H1 (cell line): Measurements from ENCODE around the gene GNG12. TPM values are rescaled to one million over a fixed set of nuclear protein-coding genes. Genes with fewer than 3 reads are reported as not detected.

Experiments
- CTCF ChIA-PET: fragments of 300-600 bp; sonication (Branson Sonifier 250); formaldehyde crosslinking; loops from one replicate; lab custom pipeline; 2021; ENCODE audit not compliant: partially characterized antibody; lab: Charles Lee
- POLR2A ChIA-PET: fragments of 300-600 bp; sonication (Branson Sonifier 250); formaldehyde crosslinking; loops from one replicate; lab custom pipeline; 2021; ENCODE audit warnings: inconsistent platforms; ENCODE audit not compliant: partially characterized antibody; lab: Charles Lee
- DNase-seq, 2 experiments: peaks; one replicate each; pipeline versions ENCODE4 v3.0.0 to v3.0.0-alpha.2; 2010 to 2022; ENCODE audit warnings: low spot score in 2 of 2, low read depth in 1 of 2, mixed read lengths in 1 of 2
- FAIRE-seq: peaks from 2 replicates; lab custom pipeline; 2011; peaks lifted over from hg19 to GRCh38; lab: Jason Lieb, UNC
- H2AFZ ChIP-seq: 2 replicates; pipeline ENCODE4 v1.8.1; 2012; ENCODE audit warnings: low read length, inconsistent platforms
- H2AK5ac ChIP-seq: 2 replicates; pipeline ENCODE4 v1.6.1; 2013; ENCODE audit warnings: low read depth, low read length
- H2BK120ac ChIP-seq: replicated peaks from 2 replicates; pipeline ENCODE3; 2013; ENCODE audit warnings: low read depth, low read length, inconsistent platforms
- H2BK12ac ChIP-seq: 2 replicates; pipeline ENCODE4 v1.6.1; 2013; ENCODE audit warnings: low read depth, low read length
- H2BK15ac ChIP-seq: 2 replicates; pipeline ENCODE4 v1.6.1; 2013; ENCODE audit warnings: low read length
- H2BK20ac ChIP-seq: 2 replicates; pipeline ENCODE4 v1.6.1; 2013; ENCODE audit warnings: low read length
- H2BK5ac ChIP-seq: 2 replicates; pipeline ENCODE4 v1.6.1; 2013; ENCODE audit warnings: low read depth, low read length
- H3K14ac ChIP-seq: 2 replicates; pipeline ENCODE4 v1.6.1; 2013; ENCODE audit warnings: inconsistent platforms; ENCODE audit not compliant: insufficient read length
- H3K18ac ChIP-seq: 2 replicates; pipeline ENCODE4 v1.6.1; 2013; ENCODE audit warnings: low read length; ENCODE audit errors: extremely low read depth
- H3K23ac ChIP-seq: 2 replicates; pipeline ENCODE4 v1.6.1; 2013; ENCODE audit warnings: inconsistent platforms; ENCODE audit not compliant: insufficient read length
- H3K23me2 ChIP-seq: 2 replicates; pipeline ENCODE4 v1.6.1; 2013; ENCODE audit warnings: low read depth, low read length
- H3K27ac ChIP-seq: 2 replicates; pipeline ENCODE4 v1.6.1; 2011; ENCODE audit warnings: low read depth, low read length, inconsistent platforms
- H3K27me3 ChIP-seq, 4 experiments: replicated peaks in 1 of 4; 1 replicate in 1 of 4; 2 replicates in 3 of 4; pipeline versions ENCODE4 v1.6.1 to v1.8.1; 2011 to 2013; ENCODE audit warnings: low read length in 3 of 4, mild to moderate bottlenecking in 3 of 4, inconsistent platforms in 2 of 4, mixed read lengths in 2 of 4, moderate library complexity in 1 of 4; ENCODE audit not compliant: control insufficient read depth in 3 of 4, insufficient read depth in 3 of 4; ENCODE audit errors: extremely low read depth in 1 of 4
- H3K36me3 ChIP-seq, 4 experiments: 2 replicates each; pipeline versions ENCODE4 v1.6.1 to v1.8.1; 2011 to 2013; ENCODE audit warnings: mild to moderate bottlenecking in 4 of 4, low read length in 3 of 4, moderate library complexity in 2 of 4, control low read depth in 1 of 4, inconsistent platforms in 1 of 4; ENCODE audit not compliant: insufficient read depth in 4 of 4, control insufficient read depth in 2 of 4
- H3K4ac ChIP-seq: replicated peaks from 2 replicates; pipeline ENCODE3; 2013; ENCODE audit warnings: low read length, low read depth, mixed read lengths, inconsistent platforms; ENCODE audit not compliant: insufficient read length
- H3K4me1 ChIP-seq, 4 experiments: replicated peaks in 1 of 4; 1 replicate in 1 of 4; 2 replicates in 3 of 4; pipeline versions ENCODE4 v1.6.1 to v1.8.1; 2011 to 2013; ENCODE audit warnings: low read length in 3 of 4, inconsistent platforms in 2 of 4, mixed read lengths in 1 of 4; ENCODE audit not compliant: insufficient read depth in 4 of 4, control insufficient read depth in 3 of 4
- H3K4me2 ChIP-seq, 2 experiments: 2 replicates each; pipeline versions ENCODE4 v1.6.1 to v1.8.1; 2011 to 2013; ENCODE audit warnings: low read depth in 2 of 2, low read length in 2 of 2, control low read depth in 1 of 2, inconsistent platforms in 1 of 2, mild to moderate bottlenecking in 1 of 2; ENCODE audit not compliant: insufficient read depth in 1 of 2
- H3K4me3 ChIP-seq, 4 experiments: fragments of 200-600, 300-600 bp in 1 of 4; sonication (generic), shearing (Covaris generic), sonication (Bioruptor Twin) in 1 of 4; 2 replicates each; pipeline versions ENCODE4 v1.5.1 to v1.8.1; 2011 to 2016; ENCODE audit warnings: low read length in 4 of 4, low read depth in 3 of 4, control low read depth in 2 of 4, inconsistent platforms in 2 of 4, mild to moderate bottlenecking in 2 of 4, mixed read lengths in 1 of 4, moderate library complexity in 1 of 4; ENCODE audit not compliant: insufficient read depth in 2 of 4; ENCODE audit errors: extremely low read depth in 1 of 4
- H3K56ac ChIP-seq: replicated peaks from 2 replicates; pipeline ENCODE3; 2013; ENCODE audit warnings: low read depth, mild to moderate bottlenecking, mixed read lengths, low read length, inconsistent platforms; ENCODE audit not compliant: insufficient read length
- H3K79me1 ChIP-seq: 2 replicates; pipeline ENCODE4 v1.6.1; 2013; ENCODE audit warnings: low read depth, low read length, control low read depth
- H3K79me2 ChIP-seq, 2 experiments: 2 replicates each; pipeline versions ENCODE4 v1.6.1 to v1.8.1; 2012 to 2013; ENCODE audit warnings: low read length in 2 of 2, mild to moderate bottlenecking in 2 of 2, inconsistent platforms in 1 of 2; ENCODE audit not compliant: insufficient read depth in 2 of 2, control insufficient read depth in 1 of 2
- H3K9ac ChIP-seq, 4 experiments: replicated peaks in 1 of 4; 1 replicate in 1 of 4; 2 replicates in 3 of 4; pipeline versions ENCODE4 v1.6.1 to v1.8.1; 2011 to 2013; ENCODE audit warnings: low read depth in 3 of 4, low read length in 3 of 4, control low read depth in 2 of 4, mild to moderate bottlenecking in 2 of 4, moderate library complexity in 2 of 4, inconsistent platforms in 1 of 4; ENCODE audit errors: extremely low read depth in 1 of 4
- H3K9me3 ChIP-seq, 2 experiments: 2 replicates each; pipeline versions ENCODE4 v1.6.1 to v1.8.1; 2012 to 2013; ENCODE audit warnings: mild to moderate bottlenecking in 2 of 2, moderate library complexity in 2 of 2, control low read depth in 1 of 2, inconsistent platforms in 1 of 2, low read depth in 1 of 2, low read length in 1 of 2, mixed read lengths in 1 of 2; ENCODE audit not compliant: insufficient read depth in 2 of 2
- H4K20me1 ChIP-seq, 2 experiments: replicated peaks in 1 of 2; 2 replicates each; pipeline versions ENCODE3 to v1.8.1; 2011 to 2013; ENCODE audit warnings: inconsistent platforms in 2 of 2, low read length in 2 of 2, mild to moderate bottlenecking in 1 of 2; ENCODE audit not compliant: insufficient read depth in 2 of 2, control insufficient read depth in 1 of 2
- H4K5ac ChIP-seq: 2 replicates; pipeline ENCODE4 v1.6.1; 2013; ENCODE audit warnings: low read length, low read depth, mixed read lengths, inconsistent platforms; ENCODE audit not compliant: insufficient read length
- H4K8ac ChIP-seq: 2 replicates; pipeline ENCODE4 v1.8.0; 2013; ENCODE audit warnings: mild to moderate bottlenecking, moderate library complexity, low read length, inconsistent platforms; ENCODE audit not compliant: insufficient read depth; ENCODE audit errors: extremely low read depth
- H4K91ac ChIP-seq: replicated peaks from 2 replicates; pipeline ENCODE3; 2013; ENCODE audit warnings: low read length, mixed read lengths, inconsistent platforms; ENCODE audit not compliant: insufficient read length
- BRCA1 ChIP-seq: IDR thresholded peaks from 2 replicates; pipeline ENCODE4 v1.6.1; 2012; ENCODE audit warnings: low read depth, low read length, improper control_type of control experiment
- CBX8 ChIP-seq: fragments of 300-800, 300-1000 bp; sonication (generic); IDR thresholded peaks from 2 replicates; pipeline ENCODE4 v1.7.1; 2016; ENCODE audit warnings: low read depth, low read length, borderline replicate concordance
- CTBP2 ChIP-seq: IDR thresholded peaks from 2 replicates; pipeline ENCODE4 v1.7.0; 2011; ENCODE audit warnings: borderline replicate concordance, mild to moderate bottlenecking, moderate library complexity, mixed read lengths, low read length; ENCODE audit not compliant: insufficient read depth, insufficient read length
- EZH2 ChIP-seq: fragments of 200-600 bp; sonication (generic); IDR thresholded peaks from 2 replicates; pipeline ENCODE4 v1.7.1; 2012; ENCODE audit warnings: low read depth, mild to moderate bottlenecking, moderate library complexity, low read length, inconsistent platforms; ENCODE audit not compliant: severe bottlenecking
- GABPA ChIP-seq: IDR thresholded peaks from 2 replicates; pipeline ENCODE4 v1.6.1; 2011; ENCODE audit warnings: mild to moderate bottlenecking, low read length, moderate library complexity, borderline replicate concordance; ENCODE audit not compliant: insufficient read depth
- MAX ChIP-seq: IDR thresholded peaks from 2 replicates; pipeline ENCODE4 v1.6.1; 2012; ENCODE audit warnings: inconsistent platforms
- NRF1 ChIP-seq: IDR thresholded peaks from 2 replicates; pipeline ENCODE4 v1.6.1; 2011; ENCODE audit warnings: mild to moderate bottlenecking, low read depth, low read length, improper control_type of control experiment
- PHF8 ChIP-seq: fragments of 200-600 bp; sonication (generic); conservative IDR thresholded peaks from 2 replicates; pipeline ENCODE4 v1.7.1; 2012; ENCODE audit warnings: low read depth, mild to moderate bottlenecking, inconsistent platforms, low read length, moderate library complexity
- POLR2A ChIP-seq, 2 experiments: IDR thresholded peaks; 1 replicate in 1 of 2; 2 replicates in 1 of 2; pipeline ENCODE4 v1.6.1; 2011; ENCODE audit warnings: low read depth in 2 of 2, low read length in 2 of 2, mild to moderate bottlenecking in 2 of 2; ENCODE audit errors: control extremely low read depth in 1 of 2
- RAD21 ChIP-seq, 2 experiments: IDR thresholded peaks in 1 of 2; conservative IDR thresholded peaks in 1 of 2; 2 replicates each; pipeline ENCODE4 v1.6.1; 2011; ENCODE audit warnings: low read depth in 2 of 2, low read length in 2 of 2, improper control_type of control experiment in 1 of 2, inconsistent platforms in 1 of 2, mild to moderate bottlenecking in 1 of 2, moderate library complexity in 1 of 2
- TEAD4 ChIP-seq: IDR thresholded peaks from 2 replicates; pipeline ENCODE4 v1.6.1; 2012; ENCODE audit warnings: low read depth, low read length, inconsistent platforms, mixed read lengths
- USF2 ChIP-seq: IDR thresholded peaks from 2 replicates; pipeline ENCODE4 v1.6.1; 2011; ENCODE audit warnings: low read length, improper control_type of control experiment
- ZNF274 ChIP-seq: IDR thresholded peaks from 2 replicates; pipeline ENCODE4 v1.7.0; 2012; ENCODE audit warnings: low read length, borderline replicate concordance; ENCODE audit errors: extremely low read depth
- WGBS, 2 experiments: shearing (Covaris generic) in 1 of 2; methylation state at CpG; one replicate each; pipeline versions ENCODE4 v1.1.6 to v1.1.7; 2013 to 2015; ENCODE audit warnings: low lambda C conversion rate in 2 of 2, mixed read lengths in 2 of 2, inconsistent platforms in 1 of 2, low coverage in 1 of 2, missing lambda C conversion rate in 1 of 2; ENCODE audit not compliant: insufficient replicate concordance in 2 of 2, insufficient coverage in 1 of 2, insufficient read length in 1 of 2; ENCODE audit errors: extremely low coverage in 1 of 2, missing lambda C conversion rate in 1 of 2; 5-methylcytosine and 5-hydroxymethylcytosine counted together
- polyA plus RNA-seq, 7 experiments: library from polyadenylated mRNA; depleted of rRNA in 3 of 7; stranded (reverse) in 5 of 7; unstranded in 2 of 7; fragments of >200 nt in 5 of 7; fragments of 200-250 nt in 2 of 7; gene quantifications; 1 replicate in 5 of 7; 2 replicates in 1 of 7; 4 replicates in 1 of 7; pipeline versions ENCODE4 v1.2.1 to v1.2.3, GENCODE V29; 2011 to 2013; ENCODE audit warnings: missing spikeins in 2 of 7, mixed read lengths in 2 of 7
- total RNA-seq: library from RNA; stranded (reverse); fragmentation: NEBNext Ultra II Directional; extraction: Animal tissue kit (Norgen Biotek cat#: 25700); gene quantifications from 2 replicates; pipeline ENCODE4 v1.2.1, GENCODE V29; 2021

GNG12 gene
- total and polyA plus RNA-seq, 2 of the 8 experiments (the other 6 are each of a cell fraction or from before 2014, with no cell fraction given) = 11.4 to 35.8 TPM

GRCh38 chr1:67773462-67773861 is 59.8 kb downstream of the GNG12 start:
- H3K23me2 ChIP-seq = no peaks in the 10 kb centered on the region
- H2AFZ ChIP-seq = no peak overlapping the region
- ChIA-PET POLR2A (no interaction called here), CTCF (interaction anchor here (11.3 to 13.2 kb wide), 2 partner anchors 17 to 214 kb away, joined by 119 to 156 read pairs; no protein-coding TSS in a partner anchor)
- no peaks in the 10 kb centered on the region for H3K79me2 ChIP-seq
- H2BK20ac ChIP-seq = no peak overlapping the region
- H2BK5ac ChIP-seq = no peak overlapping the region
- no peak overlapping the region for H2BK12ac ChIP-seq
- H4K91ac ChIP-seq = no peak overlapping the region
- no peaks in the 10 kb centered on the region for H3K27me3 ChIP-seq
- no peak overlapping the region for H4K5ac ChIP-seq
- DNase-seq (no peak), FAIRE-seq (no peak)
- H3K9ac ChIP-seq = no peak overlapping the region
- H3K56ac ChIP-seq = no peak overlapping the region
- H2AK5ac ChIP-seq = no peak overlapping the region
- no peak overlapping the region for H3K18ac ChIP-seq
- H2BK15ac ChIP-seq = no peak overlapping the region
- no peak overlapping the region for H3K14ac ChIP-seq
- no peak overlapping the region for H3K23ac ChIP-seq
- H2BK120ac ChIP-seq = no peak overlapping the region
- H3K79me1 ChIP-seq = no peaks in the 10 kb centered on the region
- H3K9me3 ChIP-seq = no peaks in the 10 kb centered on the region
- 83% methylated on average over 4 of the region's 4 CpGs; no CpG with 5 or more reads in 1 of the 2 experiments for WGBS, 2 experiments
- H4K20me1 ChIP-seq = peaks cover 0 to 1% of the 10 kb centered on the region in 2 experiments
- H3K4me1 ChIP-seq = no peaks in the 10 kb centered on the region
- H3K4me2 ChIP-seq = no peak overlapping the region
- 0 out of 8 replicates have a peak, but pooled peaks cover 0 to 3% (median 0%) of the 10 kb centered on the region in 4 experiments for H3K36me3 ChIP-seq
- no peak overlapping the region for H4K8ac ChIP-seq
- H3K4me3 ChIP-seq = no peak overlapping the region
- H3K4ac ChIP-seq = no peak overlapping the region
- no peak overlapping the region for H3K27ac ChIP-seq
- TF ChIP-seq GABPA = no peak
- no peak for TF ChIP-seq USF2
- no peak for TF ChIP-seq EZH2
- no peak for TF ChIP-seq ZNF274
- TF ChIP-seq TEAD4 = no peak
- no peak for TF ChIP-seq NRF1
- no peak for TF ChIP-seq BRCA1
- TF ChIP-seq CTBP2 = no peak
- no peak for TF ChIP-seq PHF8
- no peak for TF ChIP-seq RAD21 (IDR thresholded peaks at IDR 0.05 in 1 of 2, conservative IDR thresholded peaks at IDR 0.05 in 1 of 2; ENCODE audit: low read depth in 2 of 2, low read length in 2 of 2)
- TF ChIP-seq POLR2A (IDR thresholded peaks at IDR 0.05; ENCODE audit: control extremely low read depth in 1 of 2, low read depth in 2 of 2, low read length in 2 of 2) = no peak
- TF ChIP-seq MAX = no peak
- TF ChIP-seq CBX8 = no peak
